Keratinocyte (primary cell): Measurements from ENCODE around the gene MEGF8. TPM values are rescaled to one million over a fixed set of nuclear protein-coding genes. Genes with fewer than 3 reads are reported as not detected.

Experiments
- DNase-seq: peaks from one replicate; pipeline ENCODE4 v3.0.0-alpha.2; 2011; ENCODE audit warnings: low read depth, missing footprints, low spot score
- FAIRE-seq: peaks from 2 replicates; lab custom pipeline; 2011; peaks lifted over from hg19 to GRCh38; lab: Jason Lieb, UNC
- H2AFZ ChIP-seq: 2 replicates; pipeline ENCODE4 v1.6.0; 2012; ENCODE audit warnings: low read length, control low read depth, inconsistent platforms; ENCODE audit not compliant: control insufficient read depth
- H3K27ac ChIP-seq: 2 replicates; pipeline ENCODE4 v1.5.1; 2011; ENCODE audit warnings: low read length; ENCODE audit not compliant: control insufficient read depth, insufficient read depth
- H3K27me3 ChIP-seq: 3 replicates; pipeline ENCODE4 v1.6.0; 2011; ENCODE audit warnings: low read length; ENCODE audit not compliant: control insufficient read depth, insufficient read depth; ENCODE audit errors: extremely low read depth
- H3K36me3 ChIP-seq, 2 experiments: 2 replicates in 1 of 2; 3 replicates in 1 of 2; pipeline ENCODE4 v1.5.1; 2011; ENCODE audit warnings: low read length in 2 of 2, mild to moderate bottlenecking in 1 of 2; ENCODE audit not compliant: control insufficient read depth in 2 of 2, insufficient read depth in 2 of 2; ENCODE audit errors: extremely low read depth in 1 of 2
- H3K4me1 ChIP-seq: 3 replicates; pipeline ENCODE4 v1.5.1; 2011; ENCODE audit warnings: low read length; ENCODE audit not compliant: control insufficient read depth, insufficient read depth; ENCODE audit errors: extremely low read depth
- H3K4me2 ChIP-seq: 3 replicates; pipeline ENCODE4 v1.6.0; 2011; ENCODE audit warnings: low read depth, low read length; ENCODE audit not compliant: control insufficient read depth, insufficient read depth; ENCODE audit errors: extremely low read depth
- H3K4me3 ChIP-seq, 3 experiments: fragments of 200-600 bp in 1 of 3; sonication (generic) in 1 of 3; 2 replicates in 2 of 3; 3 replicates in 1 of 3; pipeline ENCODE4 v1.5.1; 2011 to 2016; ENCODE audit warnings: low read length in 3 of 3, mild to moderate bottlenecking in 3 of 3, control low read depth in 2 of 3, inconsistent platforms in 1 of 3, low read depth in 1 of 3, mixed read lengths in 1 of 3, mixed run types in 1 of 3, moderate library complexity in 1 of 3; ENCODE audit not compliant: control insufficient read depth in 2 of 3, insufficient read depth in 2 of 3; ENCODE audit errors: extremely low read depth in 1 of 3
- H3K79me2 ChIP-seq: 2 replicates; pipeline ENCODE4 v1.6.0; 2012; ENCODE audit warnings: low read length; ENCODE audit not compliant: control insufficient read depth, insufficient read depth
- H3K9ac ChIP-seq: 3 replicates; pipeline ENCODE4 v1.6.0; 2011; ENCODE audit warnings: low read length; ENCODE audit not compliant: control insufficient read depth, insufficient read depth; ENCODE audit errors: extremely low read depth
- H3K9me1 ChIP-seq: 3 replicates; pipeline ENCODE4 v1.6.0; 2011; ENCODE audit warnings: low read length; ENCODE audit not compliant: control insufficient read depth, insufficient read depth; ENCODE audit errors: extremely low read depth
- H3K9me3 ChIP-seq: 2 replicates; pipeline ENCODE4 v1.5.1; 2012; ENCODE audit warnings: low read depth, low read length; ENCODE audit not compliant: control insufficient read depth
- H4K20me1 ChIP-seq: 3 replicates; pipeline ENCODE4 v1.6.0; 2011; ENCODE audit warnings: low read length; ENCODE audit not compliant: control insufficient read depth, insufficient read depth; ENCODE audit errors: extremely low read depth
- EZH2 ChIP-seq: IDR thresholded peaks from one replicate; pipeline ENCODE4 v1.6.1; 2012; ENCODE audit warnings: inconsistent platforms, mild to moderate bottlenecking, low read length, moderate library complexity
- dilution Hi-C: fragments of 300-500 bp; cut with MboI; formaldehyde crosslinking; loops from one replicate; pipeline ENCODE4 v1.7.0; 2020; ENCODE audit warnings: low sequenced_read_pairs; ENCODE audit not compliant: extremely low pct_ligation_motif_present
- polyA plus RNA-seq, 5 experiments: library from polyadenylated mRNA; depleted of rRNA in 3 of 5; stranded (reverse) in 3 of 5; stranded (forward) in 1 of 5; unstranded in 1 of 5; fragments of >200 nt; gene quantifications; 1 replicate in 1 of 5; 2 replicates in 3 of 5; 3 replicates in 1 of 5; pipeline versions ENCODE4 v1.2.1 to v1.2.3, GENCODE V29; 2011 to 2012; ENCODE audit warnings: missing spikeins in 2 of 5, low read depth in 1 of 5, low replicate concordance in 1 of 5
- TF ChIP-seq, protein P1 (sequence below), 3 experiments: IDR thresholded peaks in 1 of 3; conservative IDR thresholded peaks in 1 of 3; optimal IDR thresholded peaks in 1 of 3; 2 replicates in 2 of 3; 3 replicates in 1 of 3; pipeline versions ENCODE3 to v1.5.1; 2011; ENCODE audit warnings: low read length in 3 of 3, mild to moderate bottlenecking in 3 of 3, moderate library complexity in 2 of 3, control low read depth in 1 of 3, inconsistent platforms in 1 of 3; ENCODE audit not compliant: insufficient read depth in 2 of 3; ENCODE audit errors: extremely low read depth in 1 of 3

Gene MEGF8
- polyA plus RNA-seq, 1 donor (not counting 4 experiments of a cell fraction or from before 2014, with no cell fraction given), result 4.1 TPM

DNA sequence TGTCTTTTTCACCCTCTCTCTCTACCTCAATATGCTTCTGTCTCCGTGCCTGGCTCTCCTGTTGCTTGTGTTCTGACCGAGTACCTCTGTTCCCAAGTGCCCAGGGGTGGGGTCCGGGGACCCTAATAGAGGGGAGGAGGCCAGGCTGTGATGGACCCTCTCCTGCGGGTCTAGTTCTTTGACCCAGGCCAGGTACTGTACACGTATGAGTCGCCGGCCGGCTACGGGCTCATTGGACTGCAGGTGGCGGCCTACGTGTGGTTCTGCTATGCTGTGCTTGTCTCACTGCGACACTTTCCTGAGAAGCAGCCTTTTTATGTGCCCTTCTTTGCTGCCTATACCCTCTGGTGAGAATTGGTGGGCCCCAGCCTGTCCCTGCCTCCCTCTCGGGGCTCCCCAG lies 7.9 kb upstream of the MEGF8 start:
- Histone ChIP-seq H3K9me1 (no peaks in the 10 kb centered on the region), H3K79me2 (no peaks in the 10 kb centered on the region), H2AFZ (no peak overlapping the region), H3K4me1 (no peaks in the 10 kb centered on the region), H3K27ac (no peak overlapping the region), H3K27me3 (peaks cover 33% of the 10 kb centered on the region), H3K36me3 (no peaks in the 10 kb centered on the region), H3K4me3 (no peak overlapping the region), H3K4me2 (no peak overlapping the region), H3K9ac (no peak overlapping the region), H3K9me3 (no peaks in the 10 kb centered on the region), H4K20me1 (no peaks in the 10 kb centered on the region)
- FAIRE-seq (no peak), DNase-seq (no peak)
- TF ChIP-seq, protein P1, sequence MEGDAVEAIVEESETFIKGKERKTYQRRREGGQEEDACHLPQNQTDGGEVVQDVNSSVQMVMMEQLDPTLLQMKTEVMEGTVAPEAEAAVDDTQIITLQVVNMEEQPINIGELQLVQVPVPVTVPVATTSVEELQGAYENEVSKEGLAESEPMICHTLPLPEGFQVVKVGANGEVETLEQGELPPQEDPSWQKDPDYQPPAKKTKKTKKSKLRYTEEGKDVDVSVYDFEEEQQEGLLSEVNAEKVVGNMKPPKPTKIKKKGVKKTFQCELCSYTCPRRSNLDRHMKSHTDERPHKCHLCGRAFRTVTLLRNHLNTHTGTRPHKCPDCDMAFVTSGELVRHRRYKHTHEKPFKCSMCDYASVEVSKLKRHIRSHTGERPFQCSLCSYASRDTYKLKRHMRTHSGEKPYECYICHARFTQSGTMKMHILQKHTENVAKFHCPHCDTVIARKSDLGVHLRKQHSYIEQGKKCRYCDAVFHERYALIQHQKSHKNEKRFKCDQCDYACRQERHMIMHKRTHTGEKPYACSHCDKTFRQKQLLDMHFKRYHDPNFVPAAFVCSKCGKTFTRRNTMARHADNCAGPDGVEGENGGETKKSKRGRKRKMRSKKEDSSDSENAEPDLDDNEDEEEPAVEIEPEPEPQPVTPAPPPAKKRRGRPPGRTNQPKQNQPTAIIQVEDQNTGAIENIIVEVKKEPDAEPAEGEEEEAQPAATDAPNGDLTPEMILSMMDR (optimal IDR thresholded peaks at IDR 0.05 in 1 of 3, IDR thresholded peaks at IDR 0.05 in 1 of 3, conservative IDR thresholded peaks at IDR 0.05 in 1 of 3; ENCODE audit: extremely low read depth in 1 of 3, insufficient read depth in 2 of 3, low read length in 3 of 3), result no peak
- no peak for TF ChIP-seq EZH2
- dilution Hi-C loops, result no loop called here

DNA sequence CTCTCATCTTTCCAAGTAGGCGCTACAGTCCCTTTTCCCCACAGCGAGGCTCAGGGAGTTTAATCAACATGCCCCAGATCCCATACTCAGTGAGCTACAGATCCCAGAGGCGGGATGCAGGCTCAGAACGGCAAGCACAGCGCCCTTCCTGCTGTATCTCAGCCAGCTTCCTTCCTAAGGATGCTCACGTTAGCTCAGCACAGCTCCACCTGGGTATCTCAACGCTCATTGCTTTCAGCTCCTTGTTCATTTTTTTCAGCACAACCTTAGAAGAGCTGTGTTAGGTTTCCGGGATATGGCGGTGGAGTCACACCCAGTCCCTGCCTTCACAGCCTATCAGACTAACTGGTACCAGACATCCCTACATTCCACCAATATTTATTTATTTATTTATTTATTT lies 3.1 kb upstream of the MEGF8 start:
- no peak overlapping the region for H2AFZ ChIP-seq
- TF ChIP-seq, protein P1 (optimal IDR thresholded peaks at IDR 0.05 in 1 of 3, IDR thresholded peaks at IDR 0.05 in 1 of 3, conservative IDR thresholded peaks at IDR 0.05 in 1 of 3; ENCODE audit: extremely low read depth in 1 of 3, insufficient read depth in 2 of 3, low read length in 3 of 3), result no peak
- no peak for TF ChIP-seq EZH2
- H3K9me3 ChIP-seq, result no peaks in the 10 kb centered on the region
- H3K4me3 ChIP-seq, result no peak overlapping the region
- FAIRE-seq, result no peak
- peaks cover 12% of the 10 kb centered on the region for H3K79me2 ChIP-seq
- H3K9me1 ChIP-seq, result no peaks in the 10 kb centered on the region
- no peaks in the 10 kb centered on the region for H3K36me3 ChIP-seq
- H3K27me3 ChIP-seq, result peaks cover 27% of the 10 kb centered on the region
- DNase-seq, result no peak
- no peaks in the 10 kb centered on the region for H4K20me1 ChIP-seq
- no peak overlapping the region for H3K9ac ChIP-seq
- H3K4me1 ChIP-seq, result peaks cover 14% of the 10 kb centered on the region
- no peak overlapping the region for H3K27ac ChIP-seq
- H3K4me2 ChIP-seq, result no peak overlapping the region
- dilution Hi-C loops, result no loop called here
